Cardiac septum (tissue), 1 donor: ENCODE measurements around the gene FCHSD2. TPM values are rescaled to one million over a fixed set of nuclear protein-coding genes. Genes with fewer than 3 reads are reported as not detected.
"Not testable (repeated sequence)": the region's sequence is repeated elsewhere in the genome, so short reads cannot be mapped to it uniquely, and the experiment has no call there.

Source experiments
- DNase-seq: peaks from one replicate; pipeline ENCODE4 v3.0.0-alpha.2; 2020; ENCODE audit warnings: low spot score
- intact Hi-C: fragments of 100-400 bp; cut with DNase I; formaldehyde crosslinking; loops from one replicate; pipeline ENCODE4 v1.14.0; 2022
- total RNA-seq: library from RNA; stranded (reverse); fragmentation: NEBNext Ultra II Directional; extraction: Animal tissue kit (Norgen Biotek cat#: 25700); gene quantifications from one replicate; pipeline ENCODE4 v1.2.1, GENCODE V29; 2021
- donor health status: DM: no; HTN: no; CAD: no.

FCHSD2 gene
- total RNA-seq, 1 donor from 2014 or later, result 56.6 TPM

GRCh38 chr11:73135346-73136284, 6.5 kb downstream of the FCHSD2 start:
- intact Hi-C loops, result no loop called here
- DNase-seq, result no peak

GRCh38 chr11:73132349-73132748, 9.8 kb downstream of the FCHSD2 start:
- intact Hi-C loops, result not testable (repeated sequence)

GRCh38 chr11:73130181-73130580, 11.9 kb downstream of the FCHSD2 start:
- DNase-seq, result no peak
- intact Hi-C loops, result no loop called here

More at GRCh38 chr11:73132349-73132748, 9.8 kb downstream of the FCHSD2 start:
- not testable (repeated sequence) for DNase-seq

GRCh38 chr11:73129198-73129597, 12.9 kb downstream of the FCHSD2 start:
- no peak for DNase-seq
- intact Hi-C loops, result no loop called here

- DNase-seq, result no peak
- intact Hi-C loops, result no loop called here
These were observed 15.2 kb downstream of the FCHSD2 start for GRCh38 chr11:73126804-73127480.

- intact Hi-C loops, result no loop called here
- DNase-seq, result no peak
These were observed 17.3 kb downstream of the FCHSD2 start for GRCh38 chr11:73124800-73125199.

GRCh38 chr11:73123892-73124291, 18.2 kb downstream of the FCHSD2 start:
- DNase-seq, intact Hi-C loops: not testable (repeated sequence)

- DNase-seq, result no peak
- intact Hi-C loops, result no loop called here
These were observed 20.4 kb downstream of the FCHSD2 start for GRCh38 chr11:73121692-73122091.

GRCh38 chr11:73117071-73117470, 25.0 kb downstream of the FCHSD2 start:
- intact Hi-C loops, result no loop called here
- no peak for DNase-seq

GRCh38 chr11:73116636-73117035, 25.5 kb downstream of the FCHSD2 start:
- intact Hi-C loops, result no loop called here
- DNase-seq, result no peak

GRCh38 chr11:73114835-73115220, 27.3 kb downstream of the FCHSD2 start:
- no peak for DNase-seq
- intact Hi-C loops, result no loop called here

GRCh38 chr11:73114110-73114834, 27.8 kb downstream of the FCHSD2 start:
- intact Hi-C loops, result no loop called here
- no peak for DNase-seq

GRCh38 chr11:73113426-73113825, 28.7 kb downstream of the FCHSD2 start:
- DNase-seq, result no peak
- intact Hi-C loops, result no loop called here

GRCh38 chr11:73107597-73107996, 34.5 kb downstream of the FCHSD2 start:
- intact Hi-C loops, result no loop called here
- DNase-seq, result no peak

GRCh38 chr11:73106347-73106746, 35.8 kb downstream of the FCHSD2 start:
- intact Hi-C loops, result no loop called here
- DNase-seq, result no peak

- DNase-seq, result no peak
- intact Hi-C loops, result no loop called here
These were observed 41.5 kb downstream of the FCHSD2 start for GRCh38 chr11:73100578-73100977.

GRCh38 chr11:73099512-73100266, 42.4 kb downstream of the FCHSD2 start:
- intact Hi-C loops, result no loop called here
- DNase-seq, result no peak

GRCh38 chr11:73095613-73096012, 46.5 kb downstream of the FCHSD2 start:
- intact Hi-C loops, result no loop called here
- no peak for DNase-seq

GRCh38 chr11:73091521-73092305, 50.4 kb downstream of the FCHSD2 start:
- intact Hi-C loops, result no loop called here
- DNase-seq, result no peak
